ENCODE measurements around the gene FBLN2. TPM values are rescaled to one million over a fixed set of nuclear protein-coding genes. Genes with fewer than 3 reads are reported as not detected.

The FBLN2 gene
- total and polyA plus RNA-seq, 5 donors from 2014 or later = not detected

GRCh38 chr3:13581485-13582365 is 32.8 kb downstream of the FBLN2 start:
- DNase-seq = peak in 1 of 3 donors; percentile 30
- H3K4me3 Mint-ChIP-seq = no peak overlapping the region

GRCh38 chr3:13582366-13583250 is 33.7 kb downstream of the FBLN2 start:
- no peaks in the 10 kb centered on the region for H3K4me1 Mint-ChIP-seq
- DNase-seq (no peak), ATAC-seq (ENCODE audit: low read depth in 2 of 2) (no peak)
- H3K9me3 Mint-ChIP-seq = no peaks in the 10 kb centered on the region
- H3K27me3 ChIP-seq (ENCODE audit: control insufficient read depth, insufficient read depth, low read length) = no peaks in the 10 kb centered on the region
- peak overlapping the region in 1 of 3 donors; percentile 55 for H3K27ac Mint-ChIP-seq
- H3K4me3 Mint-ChIP-seq = no peak overlapping the region
- no peak overlapping the region for H3K27ac ChIP-seq (ENCODE audit: insufficient read depth, low read length, poor library complexity, severe bottlenecking)
- no peaks in the 10 kb centered on the region for H3K36me3 Mint-ChIP-seq
- no peaks in the 10 kb centered on the region for H3K4me1 ChIP-seq (ENCODE audit: control insufficient read depth, insufficient read depth, low read length, poor library complexity, severe bottlenecking)
- H3K27me3 Mint-ChIP-seq = peaks cover 4% of the 10 kb centered on the region
- H3K9me3 ChIP-seq (ENCODE audit: control insufficient read depth in 2 of 2, low read length in 2 of 2) = no peaks in the 10 kb centered on the region
- H3K4me3 ChIP-seq (ENCODE audit: low read depth, low read length) = no peak overlapping the region
- no peaks in the 10 kb centered on the region for H3K36me3 ChIP-seq (ENCODE audit: control insufficient read depth, insufficient read depth, low read length)

More at GRCh38 chr3:13581485-13582365, 32.8 kb downstream of the FBLN2 start:
- no peak overlapping the region for H3K27ac Mint-ChIP-seq
- H3K27ac ChIP-seq (ENCODE audit: insufficient read depth, low read length, poor library complexity, severe bottlenecking) = no peak overlapping the region
- no peaks in the 10 kb centered on the region for H3K4me1 Mint-ChIP-seq
- H3K27me3 Mint-ChIP-seq = peaks cover 4% of the 10 kb centered on the region
- ATAC-seq (ENCODE audit: low read depth in 2 of 2) = no peak
- no peaks in the 10 kb centered on the region for H3K27me3 ChIP-seq (ENCODE audit: control insufficient read depth, insufficient read depth, low read length)
- no peaks in the 10 kb centered on the region for H3K9me3 ChIP-seq (ENCODE audit: control insufficient read depth in 2 of 2, low read length in 2 of 2)
- H3K36me3 Mint-ChIP-seq = no peaks in the 10 kb centered on the region
- H3K9me3 Mint-ChIP-seq = no peaks in the 10 kb centered on the region
- H3K36me3 ChIP-seq (ENCODE audit: control insufficient read depth, insufficient read depth, low read length) = no peaks in the 10 kb centered on the region
- no peak overlapping the region for H3K4me3 ChIP-seq (ENCODE audit: low read depth, low read length)
- no peaks in the 10 kb centered on the region for H3K4me1 ChIP-seq (ENCODE audit: control insufficient read depth, insufficient read depth, low read length, poor library complexity, severe bottlenecking)

- H3K9me3 ChIP-seq (ENCODE audit: control insufficient read depth in 2 of 2, low read length in 2 of 2) = no peaks in the 10 kb centered on the region
- Mint-ChIP-seq H3K4me3 (no peak overlapping the region), H3K27ac (no peak overlapping the region), H3K4me1 (no peaks in the 10 kb centered on the region), H3K36me3 (no peaks in the 10 kb centered on the region), H3K9me3 (no peaks in the 10 kb centered on the region), H3K27me3 (peaks cover 4% of the 10 kb centered on the region)
- no peaks in the 10 kb centered on the region for H3K27me3 ChIP-seq (ENCODE audit: control insufficient read depth, insufficient read depth, low read length)
- ATAC-seq (ENCODE audit: low read depth in 2 of 2) = no peak
- H3K27ac ChIP-seq (ENCODE audit: insufficient read depth, low read length, poor library complexity, severe bottlenecking) = no peak overlapping the region
- H3K4me1 ChIP-seq (ENCODE audit: control insufficient read depth, insufficient read depth, low read length, poor library complexity, severe bottlenecking) = no peaks in the 10 kb centered on the region
- H3K4me3 ChIP-seq (ENCODE audit: low read depth, low read length) = no peak overlapping the region
- H3K36me3 ChIP-seq (ENCODE audit: control insufficient read depth, insufficient read depth, low read length) = no peaks in the 10 kb centered on the region
- DNase-seq = no peak
These were observed 34.6 kb downstream of the FBLN2 start for GRCh38 chr3:13583251-13584180.

- H3K36me3 ChIP-seq (ENCODE audit: control insufficient read depth, insufficient read depth, low read length) = no peaks in the 10 kb centered on the region
- H3K27ac ChIP-seq (ENCODE audit: insufficient read depth, low read length, poor library complexity, severe bottlenecking) = no peak overlapping the region
- DNase-seq (no peak), ATAC-seq (ENCODE audit: low read depth in 2 of 2) (no peak)
- no peak overlapping the region for H3K4me3 Mint-ChIP-seq
- H3K27me3 ChIP-seq (ENCODE audit: control insufficient read depth, insufficient read depth, low read length) = no peaks in the 10 kb centered on the region
- no peaks in the 10 kb centered on the region for H3K4me1 ChIP-seq (ENCODE audit: control insufficient read depth, insufficient read depth, low read length, poor library complexity, severe bottlenecking)
- no peak overlapping the region for H3K27ac Mint-ChIP-seq
- H3K9me3 Mint-ChIP-seq = no peaks in the 10 kb centered on the region
- no peak overlapping the region for H3K4me3 ChIP-seq (ENCODE audit: low read depth, low read length)
- peaks cover 4% of the 10 kb centered on the region for H3K27me3 Mint-ChIP-seq
- H3K4me1 Mint-ChIP-seq = no peaks in the 10 kb centered on the region
- H3K36me3 Mint-ChIP-seq = no peaks in the 10 kb centered on the region
- no peaks in the 10 kb centered on the region for H3K9me3 ChIP-seq (ENCODE audit: control insufficient read depth in 2 of 2, low read length in 2 of 2)
These were observed 35.5 kb downstream of the FBLN2 start for GRCh38 chr3:13584427-13584891.

DNA sequence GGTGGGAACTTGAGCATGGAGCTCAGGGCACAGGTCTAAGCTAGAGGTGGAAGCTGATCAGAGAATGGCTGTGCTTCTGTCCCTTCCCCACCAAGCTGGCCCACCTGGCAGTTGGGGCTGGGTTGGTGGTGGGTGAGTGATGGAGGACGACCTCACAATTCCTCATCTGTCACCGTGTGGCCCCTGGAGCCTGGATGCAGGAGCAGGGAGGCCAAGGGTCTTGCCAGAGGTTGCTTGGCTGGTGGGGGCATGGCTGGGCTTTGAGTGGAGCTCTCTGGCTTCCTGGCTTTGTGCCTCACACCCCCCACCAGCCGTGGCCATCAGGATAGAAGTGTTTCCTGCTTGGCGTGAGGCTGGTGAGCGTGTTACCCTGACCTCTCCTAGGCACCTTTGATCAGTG is 36.0 kb downstream of the FBLN2 start:
- H3K27ac ChIP-seq (ENCODE audit: insufficient read depth, low read length, poor library complexity, severe bottlenecking) = no peak overlapping the region
- no peak for ATAC-seq (ENCODE audit: low read depth in 2 of 2)
- H3K4me1 Mint-ChIP-seq = no peaks in the 10 kb centered on the region

DNA sequence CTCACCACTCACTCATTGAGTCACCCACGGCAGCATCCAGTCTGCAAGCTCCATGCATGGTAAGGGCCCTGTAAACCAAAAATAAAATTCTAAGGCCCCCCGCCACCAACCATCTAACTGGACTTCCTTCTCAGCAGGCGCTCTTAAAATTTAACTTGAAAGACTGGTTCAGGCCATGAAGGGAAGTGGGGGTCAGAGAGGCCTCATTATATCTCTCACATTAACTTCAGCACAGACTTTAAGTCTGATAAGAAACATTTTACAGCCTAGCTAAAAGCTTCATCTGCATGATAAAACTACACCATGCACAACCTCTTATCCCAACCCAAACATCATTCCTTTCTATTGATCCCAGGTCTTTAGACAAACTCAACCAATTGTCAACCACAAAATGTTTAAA is 38.5 kb downstream of the FBLN2 start:
- Mint-ChIP-seq H3K4me1 (no peaks in the 10 kb centered on the region), H3K9me3 (no peaks in the 10 kb centered on the region), H3K4me3 (no peak overlapping the region), H3K27me3 (peaks cover 10% of the 10 kb centered on the region), H3K36me3 (no peaks in the 10 kb centered on the region), H3K27ac (no peak overlapping the region)
- no peaks in the 10 kb centered on the region for H3K9me3 ChIP-seq (ENCODE audit: control insufficient read depth in 2 of 2, low read length in 2 of 2)
- no peaks in the 10 kb centered on the region for H3K36me3 ChIP-seq (ENCODE audit: control insufficient read depth, insufficient read depth, low read length)
- no peaks in the 10 kb centered on the region for H3K4me1 ChIP-seq (ENCODE audit: control insufficient read depth, insufficient read depth, low read length, poor library complexity, severe bottlenecking)
- no peak for DNase-seq
- no peak overlapping the region for H3K27ac ChIP-seq (ENCODE audit: insufficient read depth, low read length, poor library complexity, severe bottlenecking)
- no peak for ATAC-seq (ENCODE audit: low read depth in 2 of 2)
- no peaks in the 10 kb centered on the region for H3K27me3 ChIP-seq (ENCODE audit: control insufficient read depth, insufficient read depth, low read length)
- no peak overlapping the region for H3K4me3 ChIP-seq (ENCODE audit: low read depth, low read length)

More for the DNA sequence above, 36.0 kb downstream of the FBLN2 start:
- Mint-ChIP-seq H3K36me3 (no peaks in the 10 kb centered on the region), H3K27ac (no peak overlapping the region), H3K9me3 (no peaks in the 10 kb centered on the region), H3K27me3 (peaks cover 4% of the 10 kb centered on the region), H3K4me3 (no peak overlapping the region)
- Histone ChIP-seq H3K36me3 (ENCODE audit: control insufficient read depth, insufficient read depth, low read length) (no peaks in the 10 kb centered on the region), H3K4me1 (ENCODE audit: control insufficient read depth, insufficient read depth, low read length, poor library complexity, severe bottlenecking) (no peaks in the 10 kb centered on the region), H3K4me3 (ENCODE audit: low read depth, low read length) (no peak overlapping the region), H3K27me3 (ENCODE audit: control insufficient read depth, insufficient read depth, low read length) (no peaks in the 10 kb centered on the region), H3K9me3 (ENCODE audit: control insufficient read depth in 2 of 2, low read length in 2 of 2) (no peaks in the 10 kb centered on the region)
- no peak for DNase-seq

- no peaks in the 10 kb centered on the region for H3K9me3 ChIP-seq (ENCODE audit: control insufficient read depth in 2 of 2, low read length in 2 of 2)
- ATAC-seq (ENCODE audit: low read depth in 2 of 2) (no peak), DNase-seq (no peak)
- H3K4me3 Mint-ChIP-seq = no peak overlapping the region
- no peaks in the 10 kb centered on the region for H3K4me1 Mint-ChIP-seq
- H3K27ac Mint-ChIP-seq = no peak overlapping the region
- H3K36me3 ChIP-seq (ENCODE audit: control insufficient read depth, insufficient read depth, low read length) = no peaks in the 10 kb centered on the region
- H3K9me3 Mint-ChIP-seq = no peaks in the 10 kb centered on the region
- H3K36me3 Mint-ChIP-seq = no peaks in the 10 kb centered on the region
- no peaks in the 10 kb centered on the region for H3K4me1 ChIP-seq (ENCODE audit: control insufficient read depth, insufficient read depth, low read length, poor library complexity, severe bottlenecking)
- H3K27me3 Mint-ChIP-seq = peaks cover 6% of the 10 kb centered on the region
- no peak overlapping the region for H3K27ac ChIP-seq (ENCODE audit: insufficient read depth, low read length, poor library complexity, severe bottlenecking)
- H3K4me3 ChIP-seq (ENCODE audit: low read depth, low read length) = no peak overlapping the region
- no peaks in the 10 kb centered on the region for H3K27me3 ChIP-seq (ENCODE audit: control insufficient read depth, insufficient read depth, low read length)
These were observed 39.3 kb downstream of the FBLN2 start for GRCh38 chr3:13588221-13588701.

Measured in CD4-positive, CD25-positive, alpha-beta regulatory T cell (primary cell).